HepG2 (cell line): ENCODE measurements around the gene BCAS3. TPM values are rescaled to one million over a fixed set of nuclear protein-coding genes. Genes with fewer than 3 reads are reported as not detected.

Experiments used
- ADNP ChIP-seq: sonication (generic); formaldehyde crosslinking; IDR thresholded peaks from 2 replicates; pipeline ENCODE4 v1.4.0; 2020; ENCODE audit warnings: missing genetic modification reagents
- CHCHD3 ChIP-seq: sonication (generic); formaldehyde crosslinking; IDR thresholded peaks from 2 replicates; pipeline ENCODE4 v1.8.0; 2022; ENCODE audit warnings: mild to moderate bottlenecking, missing genetic modification reagents, moderate library complexity
- DDIT3 ChIP-seq: sonication (generic); formaldehyde crosslinking; IDR thresholded peaks from 2 replicates; pipeline ENCODE4 v1.4.0; 2020; ENCODE audit warnings: mild to moderate bottlenecking, missing genetic modification reagents
- GATA4 ChIP-seq: sonication (generic); IDR thresholded peaks from 2 replicates; pipeline ENCODE4 v1.6.1; 2016; ENCODE audit warnings: antibody characterized with exemption, low read depth, borderline replicate concordance
- MZF1 ChIP-seq: sonication (generic); formaldehyde crosslinking; IDR thresholded peaks from 2 replicates; pipeline ENCODE4 v1.8.1; 2023; ENCODE audit warnings: mild to moderate bottlenecking, missing genetic modification reagents, borderline replicate concordance
- PCBP1 ChIP-seq: fragments of 200-400 bp; formaldehyde crosslinking; IDR thresholded peaks from 2 replicates; pipeline ENCODE4 v1.6.1; 2017; ENCODE audit warnings: mild to moderate bottlenecking, low read depth, low read length, borderline replicate concordance
- PLRG1 ChIP-seq: fragments of 450-650 bp; conservative IDR thresholded peaks from 2 replicates; pipeline ENCODE4 v1.6.1; 2016
- SNRNP70 ChIP-seq: fragments of 200-400 bp; formaldehyde crosslinking; IDR thresholded peaks from 2 replicates; pipeline ENCODE4 v1.6.1; 2017; ENCODE audit warnings: mild to moderate bottlenecking, low read depth, low read length, moderate library complexity
- ZBTB40 ChIP-seq, 2 experiments: fragments of 450-650 bp in 1 of 2; sonication (generic) in 1 of 2; formaldehyde crosslinking in 1 of 2; IDR thresholded peaks; 2 replicates each; pipeline versions ENCODE4 v1.6.1 to v1.8.0; 2016 to 2022; ENCODE audit warnings: antibody characterized with exemption in 1 of 2, mild to moderate bottlenecking in 1 of 2, missing genetic modification reagents in 1 of 2
- ZKSCAN1 ChIP-seq: fragments of 150-350 bp; IDR thresholded peaks from 2 replicates; pipeline ENCODE4 v1.6.1; 2014; ENCODE audit warnings: low read length
- ZNF367 ChIP-seq: sonication (generic); formaldehyde crosslinking; IDR thresholded peaks from 2 replicates; pipeline ENCODE4 v1.4.0; 2020; ENCODE audit warnings: missing genetic modification reagents, borderline replicate concordance
- ZNF414 ChIP-seq: sonication (generic); formaldehyde crosslinking; IDR thresholded peaks from 2 replicates; pipeline ENCODE4 v1.5.0; 2020; ENCODE audit warnings: missing genetic modification reagents
- ZNF546 ChIP-seq: sonication (generic); formaldehyde crosslinking; conservative IDR thresholded peaks from 2 replicates; pipeline ENCODE4 v1.8.1; 2023; ENCODE audit warnings: mild to moderate bottlenecking, missing genetic modification reagents
- ZNF598 ChIP-seq: sonication (generic); formaldehyde crosslinking; IDR thresholded peaks from 2 replicates; pipeline ENCODE4 v1.5.1; 2020; ENCODE audit warnings: mild to moderate bottlenecking, missing genetic modification reagents, borderline replicate concordance
- ZZZ3 ChIP-seq: sonication (generic); formaldehyde crosslinking; IDR thresholded peaks from 2 replicates; pipeline ENCODE4 v1.4.0; 2020; ENCODE audit warnings: missing genetic modification reagents, mild to moderate bottlenecking, borderline replicate concordance
- polyA plus RNA-seq, 8 experiments: library from polyadenylated mRNA; depleted of rRNA in 3 of 8; stranded (reverse) in 7 of 8; unstranded in 1 of 8; fragments of >200 nt; fragmentation: Illumina TruSeq in 4 of 8; extraction: Trizol in 4 of 8; gene quantifications; 2 replicates each; pipeline versions ENCODE4 v1.2.1 to v1.2.3, GENCODE V29; 2011 to 2016; ENCODE audit warnings: low read depth in 4 of 8, missing spikeins in 1 of 8, mixed read lengths in 1 of 8; ENCODE audit not compliant: insufficient read depth in 1 of 8
- total RNA-seq, 5 experiments: library from RNA; depleted of rRNA; stranded (reverse); fragments of >200 nt; fragmentation: Illumina TruSeq; extraction: Trizol; gene quantifications; 2 replicates each; pipeline ENCODE4 v1.2.3, GENCODE V29; 2016; ENCODE audit warnings: low read depth in 1 of 5
- TF ChIP-seq, protein P1 (sequence below): sonication (generic); formaldehyde crosslinking; IDR thresholded peaks from 2 replicates; pipeline ENCODE4 v1.8.1; 2022; ENCODE audit warnings: mild to moderate bottlenecking, missing genetic modification reagents

BCAS3 gene
- total and polyA plus RNA-seq, 2 of the 13 experiments (the other 11 are each of a cell fraction or from before 2014, with no cell fraction given), result 10.7 to 11.2 TPM

- TF ChIP-seq DDIT3 (CRISPR knock-in tag) (peak; percentile 52; the same call in 1 of the 2 replicates), PCBP1 (no peak), SNRNP70 (no peak), ZNF414 (CRISPR knock-in tag) (no peak), CHCHD3 (CRISPR knock-in tag) (peak; percentile 32; the same call in 1 of the 2 replicates), ZKSCAN1 (no peak), ZBTB40 (IDR thresholded peaks at IDR 0.05) (no peak), ZBTB40 (CRISPR knock-in tag; IDR thresholded peaks at IDR 0.05) (peak; percentile 37; the same call in 1 of the 2 replicates), ADNP (CRISPR knock-in tag) (no peak), PLRG1 (no peak), GATA4 (no peak), ZNF598 (CRISPR knock-in tag) (no peak), MZF1 (CRISPR knock-in tag) (no peak), ZNF546 (CRISPR knock-in tag) (peak; percentile 93; the same call in 1 of the 2 replicates), ZNF367 (CRISPR knock-in tag) (0 out of 2 replicates have a peak, but pooled peaks have one; percentile 15), ZZZ3 (CRISPR knock-in tag) (no peak)
- TF ChIP-seq, protein P1, sequence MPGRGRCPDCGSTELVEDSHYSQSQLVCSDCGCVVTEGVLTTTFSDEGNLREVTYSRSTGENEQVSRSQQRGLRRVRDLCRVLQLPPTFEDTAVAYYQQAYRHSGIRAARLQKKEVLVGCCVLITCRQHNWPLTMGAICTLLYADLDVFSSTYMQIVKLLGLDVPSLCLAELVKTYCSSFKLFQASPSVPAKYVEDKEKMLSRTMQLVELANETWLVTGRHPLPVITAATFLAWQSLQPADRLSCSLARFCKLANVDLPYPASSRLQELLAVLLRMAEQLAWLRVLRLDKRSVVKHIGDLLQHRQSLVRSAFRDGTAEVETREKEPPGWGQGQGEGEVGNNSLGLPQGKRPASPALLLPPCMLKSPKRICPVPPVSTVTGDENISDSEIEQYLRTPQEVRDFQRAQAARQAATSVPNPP (CRISPR knock-in tag), result peak; percentile 32; the same call in 1 of the 2 replicates
Measured at GRCh38 chr17:61399131-61400065, 721.7 kb downstream of the BCAS3 start, which contains the start of gene TBX2 (continued).
